Mesendoderm (in vitro differentiated cells): ENCODE data around the gene UPK1A.
A peak's percentile ranks its signal among the peaks of the same experiment; 100 is the strongest.

ENCODE experiments used
- DNase-seq: peaks from one replicate; pipeline ENCODE4 v3.0.0; 2013
- H2AK5ac ChIP-seq: 2 replicates; pipeline ENCODE4 v1.6.1; 2013; ENCODE audit warnings: low read length, inconsistent platforms
- H2BK120ac ChIP-seq: 2 replicates; pipeline ENCODE4 v1.6.1; 2013; ENCODE audit warnings: low read depth, mild to moderate bottlenecking, low read length, moderate library complexity, mixed read lengths
- H2BK15ac ChIP-seq: replicated peaks from 2 replicates; pipeline ENCODE4 v1.6.1; 2013; ENCODE audit warnings: low read depth, mild to moderate bottlenecking, moderate library complexity
- H2BK5ac ChIP-seq: 2 replicates; pipeline ENCODE4 v1.6.1; 2013; ENCODE audit warnings: low read length, inconsistent platforms
- H3K18ac ChIP-seq: 2 replicates; pipeline ENCODE4 v1.6.1; 2013; ENCODE audit warnings: mild to moderate bottlenecking, low read length, mixed read lengths
- H3K23ac ChIP-seq: one replicate; pipeline ENCODE4 v1.6.1; 2013; ENCODE audit warnings: low read length
- H3K27ac ChIP-seq: 2 replicates; pipeline ENCODE4 v1.5.1; 2013; ENCODE audit warnings: low read depth, mild to moderate bottlenecking, inconsistent platforms, low read length, moderate library complexity
- H3K27me3 ChIP-seq: 2 replicates; pipeline ENCODE4 v1.6.1; 2013; ENCODE audit warnings: low read length, control low read depth, mild to moderate bottlenecking, inconsistent platforms; ENCODE audit not compliant: insufficient read depth, poor library complexity
- H3K36me3 ChIP-seq: 2 replicates; pipeline ENCODE4 v1.6.1; 2013; ENCODE audit warnings: low read length, inconsistent platforms; ENCODE audit not compliant: control insufficient read depth, insufficient read depth
- H3K4ac ChIP-seq: one replicate; pipeline ENCODE4 v1.6.1; 2013; ENCODE audit warnings: low read depth, mild to moderate bottlenecking, low read length, moderate library complexity
- H3K4me1 ChIP-seq: 2 replicates; pipeline ENCODE4 v1.6.1; 2013; ENCODE audit warnings: low read depth, low read length, inconsistent platforms; ENCODE audit not compliant: control insufficient read depth
- H3K4me2 ChIP-seq: 2 replicates; pipeline ENCODE4 v1.6.1; 2013; ENCODE audit warnings: low read length
- H3K4me3 ChIP-seq: 2 replicates; pipeline ENCODE4 v1.5.1; 2013; ENCODE audit warnings: mild to moderate bottlenecking, low read length
- H3K56ac ChIP-seq: one replicate; pipeline ENCODE4 v1.6.1; 2013; ENCODE audit warnings: low read length
- H3K79me1 ChIP-seq: 2 replicates; pipeline ENCODE4 v1.6.1; 2013; ENCODE audit warnings: low read length, inconsistent platforms
- H3K79me2 ChIP-seq: 2 replicates; pipeline ENCODE4 v1.6.1; 2013; ENCODE audit warnings: mild to moderate bottlenecking, low read length; ENCODE audit not compliant: control insufficient read depth, insufficient read depth
- H3K9ac ChIP-seq: 2 replicates; pipeline ENCODE4 v1.6.1; 2013; ENCODE audit warnings: low read length, inconsistent platforms
- H4K5ac ChIP-seq: one replicate; pipeline ENCODE4 v1.6.1; 2013; ENCODE audit warnings: low read length
- H4K8ac ChIP-seq: one replicate; pipeline ENCODE4 v1.6.1; 2013; ENCODE audit warnings: low read depth, mild to moderate bottlenecking, control low read depth, low read length, moderate library complexity
- WGBS: extraction: QIAGEN DNeasy Blood & Tissue Kit; methylation state at CpG from one replicate; pipeline ENCODE4 v1.1.7; 2013; ENCODE audit warnings: low lambda C conversion rate, missing lambda C conversion rate; ENCODE audit not compliant: insufficient coverage; ENCODE audit errors: extremely low coverage; 5-methylcytosine and 5-hydroxymethylcytosine counted together

The UPK1A gene

DNA sequence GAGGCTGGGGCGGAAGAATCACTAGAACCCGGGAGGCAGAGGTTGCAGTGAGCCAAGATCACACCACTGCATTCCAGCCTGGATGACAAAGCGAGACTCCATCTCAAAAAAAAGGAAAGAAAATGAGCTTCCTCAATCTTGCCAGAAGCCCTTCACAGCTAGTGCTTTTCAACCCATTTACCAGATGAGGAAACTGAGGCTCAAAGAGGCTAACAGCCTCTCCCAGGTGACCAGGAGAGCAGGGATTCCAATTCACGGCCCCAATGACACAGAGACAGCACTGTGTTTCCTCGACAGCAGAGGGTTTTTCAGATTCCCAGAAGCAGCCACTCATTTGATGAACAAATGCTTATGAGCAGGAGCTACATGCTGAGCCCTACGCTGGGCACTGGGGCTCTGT, 3.2 kb downstream of the UPK1A start:
- no CpG with 5 or more reads among the region's 6 CpGs for WGBS
- Histone ChIP-seq H3K27ac (no peak overlapping the region), H2AK5ac (no peak overlapping the region), H3K56ac (no peak overlapping the region), H3K4me2 (no peak overlapping the region), H3K36me3 (no peaks in the 10 kb centered on the region), H4K5ac (no peak overlapping the region), H2BK120ac (no peak overlapping the region), H2BK5ac (no peak overlapping the region), H3K4ac (no peak overlapping the region), H3K4me1 (no peaks in the 10 kb centered on the region), H3K4me3 (no peak overlapping the region), H3K27me3 (no peaks in the 10 kb centered on the region), H3K18ac (no peak overlapping the region), H3K79me1 (no peaks in the 10 kb centered on the region), H3K9ac (no peak overlapping the region), H2BK15ac (no peak overlapping the region), H4K8ac (no peak overlapping the region), H3K79me2 (no peaks in the 10 kb centered on the region), H3K23ac (no peak overlapping the region)
- DNase-seq, result no peak

DNA sequence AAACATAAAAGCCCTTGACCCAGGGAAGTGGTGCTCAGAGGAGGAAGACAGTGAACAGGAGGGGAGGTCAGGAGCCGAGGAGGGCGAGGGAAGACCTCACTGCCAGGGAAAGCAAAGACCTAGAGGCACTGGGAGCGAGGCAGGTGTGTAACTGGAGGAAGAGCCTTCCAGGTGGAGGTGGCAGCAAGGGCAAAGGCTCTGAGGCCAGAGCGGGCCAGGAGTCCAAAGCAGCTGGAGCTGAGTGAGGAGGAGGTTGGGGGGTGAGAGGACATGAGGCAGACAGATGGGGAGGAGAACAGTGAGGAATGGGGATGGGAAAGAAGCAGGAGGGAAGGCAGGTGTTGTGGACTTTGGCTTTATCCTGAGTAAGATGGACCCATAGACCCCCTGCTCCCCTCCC, 3.7 kb downstream of the UPK1A start:
- H3K79me2 ChIP-seq, result no peaks in the 10 kb centered on the region
- no peak overlapping the region for H3K56ac ChIP-seq
- H3K27me3 ChIP-seq, result no peaks in the 10 kb centered on the region
- no peaks in the 10 kb centered on the region for H3K4me1 ChIP-seq
- no peak overlapping the region for H3K4me3 ChIP-seq
- no peaks in the 10 kb centered on the region for H3K79me1 ChIP-seq
- no peak overlapping the region for H2BK5ac ChIP-seq
- H3K23ac ChIP-seq, result no peak overlapping the region
- no peak overlapping the region for H3K4ac ChIP-seq
- no peak overlapping the region for H3K18ac ChIP-seq
- WGBS, result no CpG with 5 or more reads among the region's 4 CpGs
- no peak overlapping the region for H4K8ac ChIP-seq
- H3K4me2 ChIP-seq, result no peak overlapping the region
- H3K9ac ChIP-seq, result no peak overlapping the region
- no peak overlapping the region for H3K27ac ChIP-seq
- H4K5ac ChIP-seq, result no peak overlapping the region
- no peak overlapping the region for H2AK5ac ChIP-seq
- DNase-seq, result no peak
- no peaks in the 10 kb centered on the region for H3K36me3 ChIP-seq
- no peak overlapping the region for H2BK120ac ChIP-seq
- no peak overlapping the region for H2BK15ac ChIP-seq

DNA sequence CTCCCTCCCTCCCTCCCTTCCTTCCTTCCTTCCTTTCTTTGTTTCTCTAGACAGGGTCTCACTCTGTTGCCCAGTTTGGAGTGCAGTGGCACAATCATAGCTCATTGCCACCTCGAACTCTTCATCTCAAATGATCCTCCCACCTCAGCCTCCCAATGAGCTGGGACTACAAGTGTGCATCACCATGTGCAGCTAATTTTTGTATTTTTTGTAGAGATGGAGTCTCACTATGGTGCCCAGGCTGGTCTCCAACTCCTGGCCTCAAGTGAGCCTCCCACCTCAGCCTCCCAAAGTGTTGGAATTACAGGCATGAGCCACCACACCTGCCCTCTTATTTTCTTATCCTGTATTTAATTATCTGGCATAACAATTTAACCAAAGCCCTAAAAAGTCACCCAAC, 4.4 kb downstream of the UPK1A start:
- DNase-seq, result no peak
- H3K27me3 ChIP-seq, result no peaks in the 10 kb centered on the region
- no peak overlapping the region for H3K56ac ChIP-seq
- H3K79me2 ChIP-seq, result no peaks in the 10 kb centered on the region
- H3K23ac ChIP-seq, result no peak overlapping the region
- no peak overlapping the region for H3K18ac ChIP-seq
- H3K4me3 ChIP-seq, result no peak overlapping the region
- no peaks in the 10 kb centered on the region for H3K4me1 ChIP-seq
- H4K5ac ChIP-seq, result no peak overlapping the region
- H3K36me3 ChIP-seq, result no peaks in the 10 kb centered on the region
- H3K4ac ChIP-seq, result no peak overlapping the region
- WGBS, result no CpG with 5 or more reads among the region's 1 CpG
- H3K27ac ChIP-seq, result no peak overlapping the region
- no peak overlapping the region for H2BK15ac ChIP-seq
- no peak overlapping the region for H3K9ac ChIP-seq
- no peaks in the 10 kb centered on the region for H3K79me1 ChIP-seq
- no peak overlapping the region for H2AK5ac ChIP-seq
- H3K4me2 ChIP-seq, result no peak overlapping the region
- no peak overlapping the region for H4K8ac ChIP-seq
- no peak overlapping the region for H2BK120ac ChIP-seq
- H2BK5ac ChIP-seq, result no peak overlapping the region

DNA sequence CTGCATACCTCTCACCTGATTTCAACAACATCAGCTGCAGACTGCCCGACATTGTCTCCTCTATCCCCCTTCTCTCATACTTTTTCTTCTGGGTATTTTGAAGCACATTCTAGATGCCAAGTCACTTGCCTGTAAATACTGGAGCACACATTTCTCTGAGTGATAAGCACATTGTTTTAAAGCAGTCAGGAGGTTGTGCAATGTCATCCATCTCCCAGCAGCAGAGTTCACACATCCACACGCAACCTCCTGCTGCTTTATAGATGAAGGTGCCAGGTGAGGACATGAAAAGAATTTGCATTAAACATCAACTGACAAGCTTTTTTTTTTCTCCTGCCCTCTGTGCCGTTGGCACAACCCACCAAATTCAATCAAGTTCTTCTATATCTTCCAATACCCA, 5.5 kb downstream of the UPK1A start:
- no peak overlapping the region for H4K8ac ChIP-seq
- DNase-seq, result peak; percentile 31
- no peak overlapping the region for H3K4me2 ChIP-seq
- no peak overlapping the region for H3K23ac ChIP-seq
- no peak overlapping the region for H3K4ac ChIP-seq
- H4K5ac ChIP-seq, result no peak overlapping the region
- no peak overlapping the region for H2AK5ac ChIP-seq
- H3K79me1 ChIP-seq, result no peaks in the 10 kb centered on the region
- no peak overlapping the region for H2BK5ac ChIP-seq
- no peaks in the 10 kb centered on the region for H3K27me3 ChIP-seq
- H3K36me3 ChIP-seq, result no peaks in the 10 kb centered on the region
- no peak overlapping the region for H3K27ac ChIP-seq
- no peaks in the 10 kb centered on the region for H3K79me2 ChIP-seq
- H3K56ac ChIP-seq, result no peak overlapping the region
- no peak overlapping the region for H3K18ac ChIP-seq
- H2BK15ac ChIP-seq, result no peak overlapping the region
- WGBS, result no CpG with 5 or more reads among the region's 3 CpGs
- no peak overlapping the region for H3K9ac ChIP-seq
- H2BK120ac ChIP-seq, result no peak overlapping the region
- H3K4me3 ChIP-seq, result no peak overlapping the region
- no peaks in the 10 kb centered on the region for H3K4me1 ChIP-seq

DNA sequence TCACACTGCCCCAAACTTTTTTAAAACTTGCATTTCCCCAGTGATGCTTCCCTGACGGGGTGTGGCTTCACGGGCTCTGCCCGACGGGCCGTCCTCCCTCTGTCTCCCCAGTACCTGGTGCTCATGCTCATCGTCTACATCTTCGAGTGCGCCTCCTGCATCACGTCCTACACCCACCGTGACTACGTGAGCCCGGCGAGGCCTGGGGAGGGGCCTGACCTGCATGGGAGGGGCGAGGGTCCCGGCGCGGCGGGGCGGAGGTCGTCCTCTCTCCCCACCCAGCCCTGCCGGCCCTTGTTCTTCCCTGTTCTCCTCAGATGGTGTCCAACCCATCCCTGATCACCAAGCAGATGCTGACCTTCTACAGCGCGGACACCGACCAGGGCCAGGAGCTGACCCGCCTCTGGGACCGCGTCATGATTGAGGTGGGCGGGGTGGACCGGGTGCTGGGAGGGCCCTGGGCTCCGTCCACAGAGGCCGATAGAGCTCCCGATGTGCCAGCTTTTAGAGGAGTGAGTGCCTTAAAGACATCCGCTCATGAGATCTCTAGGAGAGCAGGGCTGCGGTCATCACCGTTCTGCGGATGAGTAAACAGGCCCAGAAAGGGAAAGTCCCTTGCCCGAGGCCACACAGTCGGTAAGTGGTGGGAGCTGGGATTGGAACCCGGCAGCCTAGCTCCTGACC, 6.9 kb downstream of the UPK1A start:
- H3K27ac ChIP-seq, result no peak overlapping the region
- H3K27me3 ChIP-seq, result no peaks in the 10 kb centered on the region
- H3K4me3 ChIP-seq, result peak overlapping the region; percentile 31
- peak overlapping the region; percentile 56 for H3K4me2 ChIP-seq
- no peak overlapping the region for H2AK5ac ChIP-seq
- DNase-seq, result peak; percentile 65
- no peaks in the 10 kb centered on the region for H3K4me1 ChIP-seq
- H3K56ac ChIP-seq, result peak overlapping the region; percentile 73
- no peaks in the 10 kb centered on the region for H3K79me1 ChIP-seq
- peak overlapping the region; percentile 57 for H3K9ac ChIP-seq
- H3K4ac ChIP-seq, result no peak overlapping the region
- H2BK5ac ChIP-seq, result no peak overlapping the region
- no peak overlapping the region for H3K23ac ChIP-seq
- H2BK15ac ChIP-seq, result no peak overlapping the region
- no peak overlapping the region for H4K5ac ChIP-seq
- no peak overlapping the region for H4K8ac ChIP-seq
- H3K18ac ChIP-seq, result no peak overlapping the region
- no peaks in the 10 kb centered on the region for H3K36me3 ChIP-seq
- no peak overlapping the region for H2BK120ac ChIP-seq
- WGBS, result no CpG with 5 or more reads among the region's 39 CpGs
- no peaks in the 10 kb centered on the region for H3K79me2 ChIP-seq

DNA sequence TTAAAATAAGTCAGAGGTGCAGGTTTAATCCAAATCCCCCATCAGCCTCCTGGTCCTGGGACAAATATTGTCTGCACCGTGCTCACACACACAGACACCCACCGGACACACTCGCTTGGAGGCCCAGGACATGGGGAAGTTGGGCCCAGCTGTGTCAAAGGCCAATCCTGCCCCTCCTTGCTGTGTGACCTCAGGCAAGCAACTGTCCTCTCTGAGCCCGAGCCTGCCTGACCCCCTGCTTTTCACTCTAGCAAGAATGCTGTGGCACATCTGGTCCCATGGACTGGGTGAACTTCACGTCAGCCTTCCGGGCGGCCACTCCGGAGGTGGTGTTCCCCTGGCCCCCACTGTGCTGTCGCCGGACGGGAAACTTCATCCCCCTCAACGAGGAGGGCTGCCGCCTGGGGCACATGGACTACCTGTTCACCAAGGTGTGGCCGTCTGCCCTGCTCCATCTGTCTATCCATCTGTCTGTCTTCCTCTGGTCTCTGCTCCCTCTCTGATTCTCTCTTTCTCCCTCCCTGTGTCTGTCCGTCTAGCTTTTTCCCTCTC, 9.3 kb downstream of the UPK1A start:
- WGBS, result no CpG with 5 or more reads among the region's 15 CpGs
- Histone ChIP-seq H3K9ac (no peak overlapping the region), H4K5ac (no peak overlapping the region), H3K56ac (no peak overlapping the region), H4K8ac (no peak overlapping the region), H3K27me3 (no peaks in the 10 kb centered on the region), H2BK120ac (no peak overlapping the region), H3K4me1 (no peaks in the 10 kb centered on the region), H3K36me3 (no peaks in the 10 kb centered on the region), H3K4me3 (no peak overlapping the region), H2BK15ac (no peak overlapping the region), H2AK5ac (no peak overlapping the region), H3K4me2 (no peak overlapping the region), H3K18ac (no peak overlapping the region), H3K79me1 (no peaks in the 10 kb centered on the region), H3K79me2 (no peaks in the 10 kb centered on the region), H2BK5ac (no peak overlapping the region), H3K23ac (no peak overlapping the region), H3K27ac (no peak overlapping the region), H3K4ac (no peak overlapping the region)
- no peak for DNase-seq
